GM18873 (cell line): Measurements from ENCODE around the gene TMEM11.

Experiments
- ATAC-seq: cut with Tn5 transposase; IDR thresholded peaks from one replicate; pipeline ENCODE4 v1.9.1; 2021; ENCODE audit warnings: mild to moderate bottlenecking, moderate library complexity, moderate number of reproducible peaks; ENCODE audit not compliant: unreplicated experiment, low FRiP score

Gene TMEM11

GRCh38 chr17:21164216-21164615, 49.7 kb downstream of the TMEM11 start:
- ATAC-seq, result no peak

- no peak for ATAC-seq
These were observed 50.9 kb downstream of the TMEM11 start for GRCh38 chr17:21163101-21163500.

GRCh38 chr17:21162394-21162775, 51.6 kb downstream of the TMEM11 start:
- ATAC-seq, result no peak

GRCh38 chr17:21161498-21162393, 52.2 kb downstream of the TMEM11 start:
- ATAC-seq, result no peak

GRCh38 chr17:21160401-21160800, 53.6 kb downstream of the TMEM11 start:
- no peak for ATAC-seq

- no peak for ATAC-seq
These were observed 56.2 kb downstream of the TMEM11 start for GRCh38 chr17:21157586-21158370.

GRCh38 chr17:21152731-21153130, 61.2 kb downstream of the TMEM11 start:
- ATAC-seq, result no peak

GRCh38 chr17:21149621-21150020, 64.3 kb downstream of the TMEM11 start:
- ATAC-seq, result no peak
